Endothelial cell of umbilical vein (primary cell): ENCODE data around the gene PRIMPOL.

Source experiments
- EZH2 ChIP-seq: IDR thresholded peaks from 2 replicates; pipeline ENCODE4 v1.6.1; 2012; ENCODE audit warnings: borderline replicate concordance, low read depth, mild to moderate bottlenecking, moderate library complexity, low read length, inconsistent platforms; ENCODE audit not compliant: severe bottlenecking
- FOS ChIP-seq: IDR thresholded peaks from 2 replicates; pipeline ENCODE4 v1.6.1; 2011; ENCODE audit warnings: mild to moderate bottlenecking, low read length, moderate library complexity, borderline replicate concordance; ENCODE audit not compliant: insufficient read depth
- JUN ChIP-seq: IDR thresholded peaks from 2 replicates; pipeline ENCODE4 v1.6.1; 2011; ENCODE audit warnings: borderline replicate concordance, low read depth; ENCODE audit not compliant: insufficient read length, insufficient read depth
- POLR2A ChIP-seq: IDR thresholded peaks from 2 replicates; pipeline ENCODE4 v1.6.1; 2012; ENCODE audit warnings: low read depth, mild to moderate bottlenecking, control low read depth, low read length
- POLR2AphosphoS5 ChIP-seq: IDR thresholded peaks from 2 replicates; pipeline ENCODE4 v1.6.1; 2012; ENCODE audit warnings: low read depth, mild to moderate bottlenecking, control low read depth, low read length, moderate library complexity; ENCODE audit not compliant: insufficient read depth
- TF ChIP-seq, protein P1 (sequence below), 2 donors: IDR thresholded peaks; 1 replicate in 1 of 2; 2 replicates in 1 of 2; pipeline ENCODE4 v1.5.1; 2011; ENCODE audit warnings: low read length in 2 of 2, mild to moderate bottlenecking in 2 of 2, moderate library complexity in 2 of 2, control low read depth in 1 of 2, inconsistent platforms in 1 of 2, low read depth in 1 of 2; ENCODE audit not compliant: insufficient read depth in 1 of 2; ENCODE audit errors: extremely low read depth in 1 of 2
- TF ChIP-seq, protein P2 (sequence below): IDR thresholded peaks from 2 replicates; pipeline ENCODE4 v1.6.1; 2011; ENCODE audit not compliant: insufficient read depth, insufficient read length

DNA sequence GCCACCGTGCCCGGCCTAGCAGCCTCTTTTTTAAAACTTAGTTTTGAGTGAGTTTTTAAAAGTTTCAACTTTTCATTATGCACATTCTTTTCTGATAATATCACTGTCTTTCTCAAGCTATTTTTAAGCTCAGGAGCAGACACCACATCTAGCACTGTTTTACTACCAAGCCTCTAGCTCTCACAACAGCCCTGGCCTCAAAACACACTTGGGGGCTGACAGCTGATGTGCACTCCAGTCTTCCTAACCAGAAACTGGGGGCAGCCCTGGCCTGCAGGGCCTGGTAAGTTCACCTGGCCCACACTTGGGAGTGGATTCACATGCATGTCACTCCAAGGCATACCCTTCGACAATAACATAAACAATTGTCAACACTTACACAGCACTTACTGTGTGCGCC lies 50.4 kb downstream of the PRIMPOL start:
- TF ChIP-seq, protein P1, sequence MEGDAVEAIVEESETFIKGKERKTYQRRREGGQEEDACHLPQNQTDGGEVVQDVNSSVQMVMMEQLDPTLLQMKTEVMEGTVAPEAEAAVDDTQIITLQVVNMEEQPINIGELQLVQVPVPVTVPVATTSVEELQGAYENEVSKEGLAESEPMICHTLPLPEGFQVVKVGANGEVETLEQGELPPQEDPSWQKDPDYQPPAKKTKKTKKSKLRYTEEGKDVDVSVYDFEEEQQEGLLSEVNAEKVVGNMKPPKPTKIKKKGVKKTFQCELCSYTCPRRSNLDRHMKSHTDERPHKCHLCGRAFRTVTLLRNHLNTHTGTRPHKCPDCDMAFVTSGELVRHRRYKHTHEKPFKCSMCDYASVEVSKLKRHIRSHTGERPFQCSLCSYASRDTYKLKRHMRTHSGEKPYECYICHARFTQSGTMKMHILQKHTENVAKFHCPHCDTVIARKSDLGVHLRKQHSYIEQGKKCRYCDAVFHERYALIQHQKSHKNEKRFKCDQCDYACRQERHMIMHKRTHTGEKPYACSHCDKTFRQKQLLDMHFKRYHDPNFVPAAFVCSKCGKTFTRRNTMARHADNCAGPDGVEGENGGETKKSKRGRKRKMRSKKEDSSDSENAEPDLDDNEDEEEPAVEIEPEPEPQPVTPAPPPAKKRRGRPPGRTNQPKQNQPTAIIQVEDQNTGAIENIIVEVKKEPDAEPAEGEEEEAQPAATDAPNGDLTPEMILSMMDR (IDR thresholded peaks at IDR 0.05; ENCODE audit: extremely low read depth in 1 of 2, insufficient read depth in 1 of 2, low read depth in 1 of 2, low read length in 2 of 2), result no peak
- no peak for TF ChIP-seq POLR2AphosphoS5
- TF ChIP-seq POLR2A, result no peak
- no peak for TF ChIP-seq EZH2
- no peak for TF ChIP-seq JUN
- TF ChIP-seq FOS, result no peak
- TF ChIP-seq, protein P2, sequence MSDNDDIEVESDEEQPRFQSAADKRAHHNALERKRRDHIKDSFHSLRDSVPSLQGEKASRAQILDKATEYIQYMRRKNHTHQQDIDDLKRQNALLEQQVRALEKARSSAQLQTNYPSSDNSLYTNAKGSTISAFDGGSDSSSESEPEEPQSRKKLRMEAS, result no peak
